Head of caudate nucleus (tissue), 42 donors: ENCODE results near the gene CHSY3.

Experiments used
- DNase-seq, 42 donors: peaks; one replicate each; pipeline versions ENCODE4 v3.0.0 to v3.0.0-alpha.2; 2020 to 2021; ENCODE audit warnings: mixed read lengths in 7 of 42
- intact Hi-C: fragments of 100-400 bp; cut with DNase I; formaldehyde crosslinking; loops from one replicate; pipeline ENCODE4 v1.15.0; 2022

The CHSY3 gene

GRCh38 chr5:129904102-129904666 is at the start of gene CHSY3:
CHSY3 (plus strand) TSS chr5:129904465.
- intact Hi-C loops: loop anchor here (10.0 kb wide), 1 partner anchor 1201 kb away; no protein-coding TSS in a partner anchor
- DNase-seq: peak; percentile 56 to 96 (median 90)

- peak in 11 of 42 donors; percentile 8 to 58 (median 26) for DNase-seq
- intact Hi-C loops: no loop called here
These were observed 47.9 kb upstream of the CHSY3 start for GRCh38 chr5:129856325-129856724.

- no peak for DNase-seq
- intact Hi-C loops: no loop called here
These were observed 47.1 kb upstream of the CHSY3 start for GRCh38 chr5:129857116-129857515.

GRCh38 chr5:129858131-129858675 is 46.1 kb upstream of the CHSY3 start:
- no peak for DNase-seq
- intact Hi-C loops: no loop called here

GRCh38 chr5:129884322-129884721 is 19.9 kb upstream of the CHSY3 start:
- DNase-seq: no peak
- intact Hi-C loops: no loop called here

GRCh38 chr5:129899454-129899853 is 4.8 kb upstream of the CHSY3 start:
- intact Hi-C loops: no loop called here

GRCh38 chr5:129902816-129903215 is 1.4 kb upstream of the CHSY3 start:
- intact Hi-C loops: loop anchor here (10.0 kb wide), 1 partner anchor 1202 kb away; no protein-coding TSS in a partner anchor

More at GRCh38 chr5:129899454-129899853, 4.8 kb upstream of the CHSY3 start:
- DNase-seq: no peak

GRCh38 chr5:129903466-129904101 is 681 bp upstream of the CHSY3 start:
- peak in 11 of 42 donors; percentile 10 to 64 (median 33) for DNase-seq
- intact Hi-C loops: loop anchor here (10.0 kb wide), 1 partner anchor 1201 kb away; no protein-coding TSS in a partner anchor

More at GRCh38 chr5:129902816-129903215, 1.4 kb upstream of the CHSY3 start:
- peak in 7 of 42 donors; percentile 13 to 49 (median 23) for DNase-seq

- intact Hi-C loops: loop anchor here (10.0 kb wide), 1 partner anchor 1200 kb away; no protein-coding TSS in a partner anchor
- DNase-seq: peak in 24 of 42 donors; percentile 5 to 68 (median 31)
These were observed 605 bp downstream of the CHSY3 start for GRCh38 chr5:129904667-129905472.

GRCh38 chr5:129905473-129906176 is 1.4 kb downstream of the CHSY3 start:
- DNase-seq: peak in 39 of 42 donors; percentile 3 to 75 (median 40)
- intact Hi-C loops: loop anchor here (10.0 kb wide), 1 partner anchor 1199 kb away; no protein-coding TSS in a partner anchor

- intact Hi-C loops: loop anchor here (10.0 kb wide), 1 partner anchor 1198 kb away; no protein-coding TSS in a partner anchor
These were observed 2.1 kb downstream of the CHSY3 start for GRCh38 chr5:129906177-129906887.

GRCh38 chr5:129909225-129909624 is 5.0 kb downstream of the CHSY3 start:
- intact Hi-C loops: loop anchor here (10.0 kb wide), 1 partner anchor 1196 kb away; no protein-coding TSS in a partner anchor
- no peak for DNase-seq

More at GRCh38 chr5:129906177-129906887, 2.1 kb downstream of the CHSY3 start:
- peak in 40 of 42 donors; percentile 22 to 84 (median 52) for DNase-seq

- intact Hi-C loops: no loop called here
- no peak for DNase-seq
These were observed 8.5 kb downstream of the CHSY3 start for GRCh38 chr5:129912601-129913255.

- intact Hi-C loops: no loop called here
- no peak for DNase-seq
These were observed 11.2 kb downstream of the CHSY3 start for GRCh38 chr5:129915415-129915814.

GRCh38 chr5:129917224-129917623 is 13.0 kb downstream of the CHSY3 start:
- no peak for DNase-seq
- intact Hi-C loops: no loop called here

- no peak for DNase-seq
- intact Hi-C loops: no loop called here
These were observed 16.9 kb downstream of the CHSY3 start for GRCh38 chr5:129921204-129921603.

- DNase-seq: no peak
- intact Hi-C loops: no loop called here
These were observed 26.0 kb downstream of the CHSY3 start for GRCh38 chr5:129930221-129930620.
